Lung (tissue), 12 donors: ENCODE results near the gene MUC6. TPM values are rescaled to one million over a fixed set of nuclear protein-coding genes. Genes with fewer than 3 reads are reported as not detected.

ENCODE experiments used
- ATAC-seq: fragments of 200-7000 bp; cut with Tn5 transposase; one replicate; pipeline ENCODE4 v1.9.1; 2020; ENCODE audit warnings: moderate number of reproducible peaks; ENCODE audit not compliant: insufficient read depth, low FRiP score
- DNase-seq, 3 donors: peaks; one replicate each; pipeline ENCODE4 v3.0.0-alpha.2; 2013 to 2017
- H3K27ac ChIP-seq, 2 donors: one replicate each; pipeline ENCODE4 v1.5.1; 2013; ENCODE audit warnings: mild to moderate bottlenecking in 2 of 2, moderate library complexity in 2 of 2, control low read depth in 1 of 2, inconsistent platforms in 1 of 2, low read depth in 1 of 2, low read length in 1 of 2
- H3K27me3 ChIP-seq, 3 donors: one replicate each; pipeline ENCODE4 v1.5.1; 2013; ENCODE audit warnings: low read length in 2 of 3; ENCODE audit not compliant: control insufficient read depth in 3 of 3, insufficient read depth in 3 of 3
- H3K36me3 ChIP-seq, 4 donors: one replicate each; pipeline ENCODE4 v1.5.1; 2013; ENCODE audit warnings: low read length in 4 of 4, mild to moderate bottlenecking in 1 of 4, moderate library complexity in 1 of 4; ENCODE audit not compliant: control insufficient read depth in 4 of 4, insufficient read depth in 4 of 4
- H3K4me1 ChIP-seq, 5 donors: one replicate each; pipeline ENCODE4 v1.5.1; 2013; ENCODE audit warnings: low read length in 5 of 5, mild to moderate bottlenecking in 2 of 5, moderate library complexity in 1 of 5; ENCODE audit not compliant: control insufficient read depth in 5 of 5, insufficient read depth in 5 of 5
- H3K4me3 ChIP-seq: one replicate; pipeline ENCODE4 v1.5.1; 2013; ENCODE audit warnings: mild to moderate bottlenecking, control low read depth, moderate library complexity
- H3K9ac ChIP-seq, 2 donors: one replicate each; pipeline ENCODE4 v1.5.1; 2013; ENCODE audit warnings: low read length in 2 of 2, control low read depth in 1 of 2; ENCODE audit not compliant: insufficient read depth in 1 of 2
- H3K9me3 ChIP-seq, 4 donors: one replicate each; pipeline ENCODE4 v1.5.1; 2013; ENCODE audit warnings: low read length in 3 of 4, mild to moderate bottlenecking in 1 of 4, moderate library complexity in 1 of 4; ENCODE audit not compliant: control insufficient read depth in 4 of 4, insufficient read depth in 3 of 4
- CTCF ChIP-seq: IDR thresholded peaks from 2 replicates; pipeline ENCODE4 v1.5.1; 2012; ENCODE audit warnings: mild to moderate bottlenecking; ENCODE audit errors: control extremely low read depth, extremely low read depth
- WGBS, 2 donors: extraction: QIAGEN DNeasy Blood & Tissue Kit; methylation state at CpG; one replicate each; pipeline ENCODE4 v1.1.7; 2013; 5-methylcytosine and 5-hydroxymethylcytosine counted together
- polyA plus RNA-seq, 2 donors: library from polyadenylated mRNA; stranded (reverse); fragments of 200-250 nt; gene quantifications; one replicate each; pipeline ENCODE4 v1.2.1, GENCODE V29; 2013
- total RNA-seq, 2 donors: library from RNA; depleted of rRNA in 1 of 2; stranded (reverse); fragments of >200 nt in 1 of 2; gene quantifications; one replicate each; pipeline ENCODE4 v1.2.1, GENCODE V29; 2014 to 2021
- donor health status: control.
- donor health status: control.
- donor health status: Bipolar disorder and iron deficiency.
- donor health status: healthy.
- donor health status: DM: yes; HTN: yes; CAD: no.

MUC6 gene
- total and polyA plus RNA-seq, 4 donors: 0.01 to 0.92 (median 0.06) TPM; not detected in 1

DNA sequence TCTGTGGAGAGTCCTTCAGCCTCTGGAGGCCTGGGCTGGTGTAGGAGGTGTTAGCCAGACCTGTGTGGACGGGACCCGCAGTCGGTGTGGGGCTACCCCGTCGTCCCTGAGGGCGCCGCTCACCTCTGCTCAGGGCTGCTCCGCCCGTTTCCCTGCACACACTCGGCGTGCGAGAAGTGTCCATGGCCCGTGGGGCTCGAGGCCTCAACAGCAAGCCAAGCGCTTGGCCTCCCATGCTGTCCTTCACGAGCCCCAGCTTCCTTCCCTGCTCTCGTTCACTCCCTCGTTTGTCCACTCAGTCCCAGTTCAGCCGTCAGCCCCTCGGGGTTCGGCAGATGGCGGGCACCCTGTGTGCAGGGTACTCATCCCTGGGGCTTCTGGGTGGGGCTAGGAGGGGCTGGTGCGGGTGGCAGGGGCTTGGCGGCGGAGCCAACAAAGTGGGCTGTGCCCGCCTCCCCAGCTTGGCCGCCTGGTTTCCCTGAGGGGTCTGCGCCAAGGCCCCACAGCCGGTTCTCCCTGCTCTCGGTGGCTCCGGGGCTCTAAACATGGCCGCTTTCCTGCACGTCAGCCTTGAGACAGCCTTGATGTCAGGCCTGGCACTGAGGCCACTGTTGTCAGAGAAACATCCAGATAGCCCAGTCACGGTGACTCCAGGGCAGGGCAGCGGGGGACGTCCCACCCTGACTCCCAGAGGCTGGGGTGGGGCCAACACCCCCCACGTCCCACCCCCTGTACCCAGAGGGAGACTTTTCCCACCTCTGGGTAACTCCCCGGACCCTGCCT is 3.3 kb downstream of the MUC6 start:
- WGBS, 2 donors: 75 to 87% methylated on average over 36 to 38 of the region's 38 CpGs
- no peak overlapping the region for H3K27ac ChIP-seq
- H3K27me3 ChIP-seq: peaks cover 0 to 6% (median 0%) of the 10 kb centered on the region in 3 donors
- no peak for DNase-seq
- no peaks in the 10 kb centered on the region for H3K36me3 ChIP-seq
- H3K4me1 ChIP-seq: no peaks in the 10 kb centered on the region
- H3K9me3 ChIP-seq: peaks cover 0 to 1% (median 0%) of the 10 kb centered on the region in 4 donors
- TF ChIP-seq CTCF: no peak
- H3K9ac ChIP-seq: no peak overlapping the region
- ATAC-seq: no peak
- no peak overlapping the region for H3K4me3 ChIP-seq

DNA sequence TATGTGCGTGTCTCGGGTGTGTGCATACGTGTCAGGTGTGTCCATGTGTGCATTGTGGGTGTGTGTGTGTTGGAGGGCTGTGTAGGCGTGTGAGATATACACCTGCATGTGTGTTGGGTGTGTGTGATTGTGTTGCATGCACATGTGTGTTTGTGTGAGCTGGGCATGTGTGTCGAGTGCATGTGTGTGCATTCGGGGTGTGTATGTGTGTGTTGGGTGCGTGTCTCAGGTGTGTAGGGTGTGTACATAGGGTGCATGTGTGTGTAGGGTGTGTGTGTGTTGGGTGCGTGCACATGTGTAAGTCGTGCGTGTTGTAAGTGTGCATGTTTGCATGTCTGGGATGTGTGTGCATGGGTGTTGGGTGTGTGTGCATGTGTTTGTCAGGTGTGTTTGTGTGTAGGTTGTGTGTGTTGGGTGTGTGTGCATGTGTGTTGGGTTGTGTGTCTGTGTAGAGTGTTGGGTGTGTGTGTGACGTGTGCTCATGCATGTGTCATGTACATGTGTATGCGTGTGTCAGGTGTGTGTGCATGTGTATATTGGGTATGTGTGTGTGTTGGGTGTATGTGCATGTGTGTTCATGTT is 4.1 kb downstream of the MUC6 start:
- no peak for TF ChIP-seq CTCF
- ATAC-seq (no peak), DNase-seq (no peak)
- Histone ChIP-seq H3K9me3 (no peaks in the 10 kb centered on the region), H3K9ac (no peak overlapping the region), H3K4me1 (no peaks in the 10 kb centered on the region), H3K27me3 (peaks cover 0 to 6% (median 0%) of the 10 kb centered on the region in 3 donors), H3K4me3 (no peak overlapping the region), H3K36me3 (no peaks in the 10 kb centered on the region), H3K27ac (no peak overlapping the region)
- 95 to 97% methylated on average over 12 of the region's 12 CpGs for WGBS, 2 donors

DNA sequence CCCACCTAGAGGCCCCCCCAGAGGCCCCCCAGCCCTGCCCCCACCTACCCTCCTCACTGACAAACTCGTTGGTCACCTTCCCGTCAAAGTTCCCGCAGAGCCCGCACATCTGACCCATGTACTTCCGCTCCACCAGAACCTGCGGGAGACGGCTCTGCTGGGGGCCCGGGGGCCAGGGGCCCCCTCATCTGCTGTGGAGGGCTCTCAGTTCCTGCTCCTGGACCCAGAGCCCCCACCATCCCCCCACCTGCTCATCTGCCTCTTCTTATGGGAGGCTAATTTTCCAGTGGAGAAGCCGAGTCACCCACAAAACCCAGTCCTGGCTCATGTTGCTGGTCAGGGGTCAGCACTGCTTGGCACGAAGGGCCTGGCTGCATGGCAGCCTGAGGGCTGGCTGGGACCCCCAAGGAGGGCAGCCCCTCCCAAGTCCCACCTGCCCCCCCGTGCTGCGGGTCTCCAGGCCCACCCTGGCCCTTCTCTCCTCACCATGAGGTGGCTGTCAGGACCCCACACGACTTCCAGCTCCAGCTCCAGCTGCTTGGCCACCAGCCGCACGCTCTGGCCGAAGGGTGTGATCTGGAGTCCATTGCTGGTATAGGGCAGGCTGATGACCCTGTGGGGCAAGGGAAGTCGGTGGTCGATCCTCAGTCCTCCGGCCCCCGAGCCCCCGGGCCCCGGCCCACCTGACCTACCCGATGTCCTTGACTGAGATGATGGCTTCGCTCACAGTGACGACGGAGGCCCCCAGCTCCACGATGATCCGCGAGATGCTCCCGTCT is 5.2 kb downstream of the MUC6 start:
- Histone ChIP-seq H3K9ac (no peak overlapping the region), H3K9me3 (no peaks in the 10 kb centered on the region), H3K4me3 (no peak overlapping the region), H3K4me1 (no peaks in the 10 kb centered on the region), H3K36me3 (no peaks in the 10 kb centered on the region), H3K27ac (no peak overlapping the region), H3K27me3 (peaks cover 0 to 2% (median 0%) of the 10 kb centered on the region in 3 donors)
- no peak for ATAC-seq
- 82 to 84% methylated on average over 28 to 30 of the region's 30 CpGs for WGBS, 2 donors
- DNase-seq: no peak
- TF ChIP-seq CTCF: no peak
